GM13977 (cell line): ENCODE data around the gene LAMC3.

Source experiments
- DNase-seq: peaks from one replicate; pipeline ENCODE4 v3.0.0; 2012; ENCODE audit warnings: low spot score
- in situ Hi-C: fragments of 300-500 bp; cut with MboI; formaldehyde crosslinking; loops from one replicate; pipeline ENCODE4 v1.12.0; 2022; ENCODE audit warnings: low sequenced_read_pairs, low pct_unique_long_range_greater_than_20kb, mixed read lengths, inconsistent platforms; ENCODE audit not compliant: unreplicated experiment
- TF ChIP-seq, protein P1 (sequence below): IDR thresholded peaks from 2 replicates; pipeline ENCODE4 v1.5.1; 2012; ENCODE audit warnings: mild to moderate bottlenecking, control low read depth; ENCODE audit not compliant: insufficient read depth; ENCODE audit errors: extremely low read depth, missing control alignments

LAMC3 gene

DNA sequence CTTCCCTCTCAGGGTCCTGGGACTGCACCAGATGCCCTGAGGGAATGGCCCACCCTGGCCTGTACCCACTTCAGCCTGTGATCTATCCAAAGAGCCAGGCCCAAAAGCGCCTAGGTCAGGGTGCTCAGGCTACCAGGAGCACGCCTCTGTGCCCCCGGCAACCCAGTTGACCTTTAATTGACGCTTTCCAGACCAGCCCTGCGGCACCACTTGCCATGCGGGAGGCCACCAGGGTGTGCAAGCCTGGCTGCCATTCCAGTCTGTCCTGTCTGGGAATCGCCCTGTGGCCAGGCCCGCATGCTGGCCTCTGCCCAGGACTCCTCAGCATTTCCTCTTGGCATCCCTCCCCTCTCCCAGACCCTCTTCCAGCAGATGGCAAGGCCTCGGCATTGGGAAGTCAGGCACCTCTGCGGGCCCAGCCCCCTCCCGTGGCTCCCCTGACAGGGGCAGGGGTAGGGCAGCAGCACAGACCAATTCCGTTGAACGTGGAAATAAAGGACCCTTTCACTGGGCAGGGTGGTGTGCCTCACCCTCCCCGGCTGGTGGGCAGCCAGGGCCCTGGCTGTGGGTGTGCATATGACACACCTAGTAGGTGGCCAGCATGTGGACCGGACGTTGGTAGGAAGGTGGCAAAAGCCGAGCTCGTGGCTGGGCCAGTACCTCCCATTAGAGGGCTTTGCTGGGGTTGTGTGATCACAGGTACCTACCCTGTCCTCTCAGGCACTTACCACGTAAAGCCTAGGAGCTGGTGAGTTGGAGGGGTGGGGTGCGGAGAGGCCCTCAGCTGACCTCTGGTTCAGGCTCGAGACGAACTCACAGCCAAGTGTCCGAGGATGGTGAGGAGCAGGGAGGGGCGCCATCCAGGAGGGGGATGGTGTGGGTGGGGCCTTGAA, 83.8 kb downstream of the LAMC3 start:
- in situ Hi-C loops: no loop called here
- DNase-seq: no peak
- TF ChIP-seq, protein P1, sequence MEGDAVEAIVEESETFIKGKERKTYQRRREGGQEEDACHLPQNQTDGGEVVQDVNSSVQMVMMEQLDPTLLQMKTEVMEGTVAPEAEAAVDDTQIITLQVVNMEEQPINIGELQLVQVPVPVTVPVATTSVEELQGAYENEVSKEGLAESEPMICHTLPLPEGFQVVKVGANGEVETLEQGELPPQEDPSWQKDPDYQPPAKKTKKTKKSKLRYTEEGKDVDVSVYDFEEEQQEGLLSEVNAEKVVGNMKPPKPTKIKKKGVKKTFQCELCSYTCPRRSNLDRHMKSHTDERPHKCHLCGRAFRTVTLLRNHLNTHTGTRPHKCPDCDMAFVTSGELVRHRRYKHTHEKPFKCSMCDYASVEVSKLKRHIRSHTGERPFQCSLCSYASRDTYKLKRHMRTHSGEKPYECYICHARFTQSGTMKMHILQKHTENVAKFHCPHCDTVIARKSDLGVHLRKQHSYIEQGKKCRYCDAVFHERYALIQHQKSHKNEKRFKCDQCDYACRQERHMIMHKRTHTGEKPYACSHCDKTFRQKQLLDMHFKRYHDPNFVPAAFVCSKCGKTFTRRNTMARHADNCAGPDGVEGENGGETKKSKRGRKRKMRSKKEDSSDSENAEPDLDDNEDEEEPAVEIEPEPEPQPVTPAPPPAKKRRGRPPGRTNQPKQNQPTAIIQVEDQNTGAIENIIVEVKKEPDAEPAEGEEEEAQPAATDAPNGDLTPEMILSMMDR: no peak

DNA sequence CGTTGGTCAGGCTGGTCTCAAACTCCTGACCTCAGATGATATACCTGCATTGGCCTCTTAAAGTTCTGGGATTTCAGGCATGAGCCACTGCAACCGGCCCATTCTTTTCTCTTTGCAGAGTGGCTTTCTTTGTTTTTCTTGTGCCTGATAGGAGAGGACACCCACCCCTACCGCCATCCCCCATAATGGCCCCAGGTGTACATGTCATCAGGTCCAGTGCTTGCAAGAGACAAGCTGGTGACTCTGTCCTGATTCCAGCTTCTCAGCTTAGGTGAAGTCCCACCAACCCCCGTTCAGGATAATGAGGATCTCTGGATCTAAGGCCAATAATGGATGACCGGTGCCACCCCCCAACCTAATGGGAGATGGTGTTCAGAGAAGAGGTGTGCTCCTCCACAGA, 85.0 kb downstream of the LAMC3 start:
- TF ChIP-seq, protein P1: no peak
- in situ Hi-C loops: no loop called here
- DNase-seq: no peak

DNA sequence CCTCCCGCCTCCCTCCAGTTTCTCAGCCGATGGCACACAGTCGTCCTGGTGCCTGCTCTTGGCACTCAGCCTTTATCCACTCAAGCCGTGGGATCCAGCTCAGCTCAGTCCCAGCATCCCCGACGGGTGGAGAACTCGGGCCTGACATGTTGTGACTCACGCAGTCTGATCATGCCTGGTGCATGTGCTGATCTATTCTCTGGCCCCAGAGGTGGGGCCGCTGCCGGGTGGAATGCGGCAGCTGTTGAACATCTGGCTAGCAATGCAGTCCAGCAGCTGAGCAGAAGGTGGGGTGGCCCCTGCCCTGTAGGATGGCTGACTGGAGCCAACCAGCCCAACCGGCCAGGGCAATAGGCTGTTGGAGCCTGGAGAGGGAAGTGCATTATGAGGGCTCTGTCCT, 85.6 kb downstream of the LAMC3 start:
- in situ Hi-C loops: no loop called here
- TF ChIP-seq, protein P1: no peak
- DNase-seq: no peak

DNA sequence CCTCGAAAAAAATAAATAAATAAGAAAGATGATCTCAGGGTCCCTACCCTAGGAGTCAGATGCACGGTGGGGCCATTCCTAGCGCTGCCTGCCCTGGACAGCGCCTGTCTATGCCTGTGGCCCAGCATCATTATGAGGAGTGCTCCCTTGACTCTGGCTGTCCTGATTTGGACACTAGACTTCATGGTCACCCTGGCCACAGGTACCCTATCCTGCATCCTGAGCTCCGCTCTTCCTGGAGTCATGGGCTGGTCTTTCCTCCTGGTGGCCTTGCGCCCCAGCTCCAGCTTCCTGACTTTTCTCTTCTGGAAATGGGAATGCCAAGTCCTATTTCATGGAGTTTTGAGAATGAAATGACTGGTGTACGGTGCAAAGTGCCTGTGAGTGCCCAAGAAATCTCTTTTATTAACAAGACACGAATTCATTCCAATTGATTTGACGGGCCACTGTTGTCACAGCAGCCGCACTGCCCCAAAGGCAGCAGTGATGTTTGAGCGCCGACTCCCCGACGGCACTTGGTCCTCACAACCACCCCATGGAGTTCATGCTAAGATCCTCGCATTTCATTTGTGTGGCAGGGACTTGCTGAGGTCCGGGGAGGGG, 86.8 kb downstream of the LAMC3 start:
- in situ Hi-C loops: no loop called here
- TF ChIP-seq, protein P1: no peak
- DNase-seq: no peak

DNA sequence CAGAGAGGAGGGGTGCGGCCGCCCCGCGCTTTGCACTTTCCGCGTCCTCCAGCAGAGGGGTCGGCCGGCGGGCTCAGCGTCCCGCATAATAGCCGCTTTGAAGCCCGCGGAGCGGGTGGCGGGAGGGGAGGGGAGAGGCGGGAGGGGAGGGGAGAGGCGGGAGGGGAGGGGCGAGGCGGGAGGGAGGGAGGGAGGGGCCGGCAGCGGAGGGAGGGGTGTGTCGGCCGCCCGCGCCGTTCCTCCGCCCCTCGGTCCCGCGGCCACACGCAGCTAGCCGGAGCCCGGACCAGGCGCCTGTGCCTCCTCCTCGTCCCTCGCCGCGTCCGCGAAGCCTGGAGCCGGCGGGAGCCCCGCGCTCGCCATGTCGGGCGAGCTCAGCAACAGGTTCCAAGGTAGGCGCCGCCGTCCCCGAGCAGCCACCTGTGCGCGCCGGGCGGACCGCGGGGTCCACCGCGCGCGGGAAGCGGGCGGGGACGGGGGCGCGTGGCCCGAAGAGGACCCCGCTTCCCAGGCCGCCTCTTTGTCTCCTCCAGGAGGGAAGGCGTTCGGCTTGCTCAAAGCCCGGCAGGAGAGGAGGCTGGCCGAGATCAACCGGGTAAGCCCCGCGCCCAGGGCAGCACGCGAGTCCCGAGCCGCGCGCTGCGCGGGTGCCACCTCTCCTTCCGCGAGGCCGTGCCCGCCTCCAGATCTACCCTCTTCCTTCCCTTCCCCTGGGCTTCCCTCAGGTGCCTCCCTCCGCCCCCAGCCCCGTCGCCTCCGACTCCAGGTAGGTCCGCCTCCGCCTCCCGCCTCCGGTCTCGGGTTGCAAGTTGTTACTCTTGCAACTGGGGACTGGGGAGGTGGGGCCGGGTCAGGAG, 87.5 kb downstream of the LAMC3 start, which contains the start of gene AIF1L:
Gene AIF1L (plus strand): TSS at position 263 of the 857 bp plus-strand sequence. CDS start 99 bp downstream, at position 362.
- TF ChIP-seq, protein P1: no peak
- DNase-seq: peak; percentile 80
- in situ Hi-C loops: no loop called here

DNA sequence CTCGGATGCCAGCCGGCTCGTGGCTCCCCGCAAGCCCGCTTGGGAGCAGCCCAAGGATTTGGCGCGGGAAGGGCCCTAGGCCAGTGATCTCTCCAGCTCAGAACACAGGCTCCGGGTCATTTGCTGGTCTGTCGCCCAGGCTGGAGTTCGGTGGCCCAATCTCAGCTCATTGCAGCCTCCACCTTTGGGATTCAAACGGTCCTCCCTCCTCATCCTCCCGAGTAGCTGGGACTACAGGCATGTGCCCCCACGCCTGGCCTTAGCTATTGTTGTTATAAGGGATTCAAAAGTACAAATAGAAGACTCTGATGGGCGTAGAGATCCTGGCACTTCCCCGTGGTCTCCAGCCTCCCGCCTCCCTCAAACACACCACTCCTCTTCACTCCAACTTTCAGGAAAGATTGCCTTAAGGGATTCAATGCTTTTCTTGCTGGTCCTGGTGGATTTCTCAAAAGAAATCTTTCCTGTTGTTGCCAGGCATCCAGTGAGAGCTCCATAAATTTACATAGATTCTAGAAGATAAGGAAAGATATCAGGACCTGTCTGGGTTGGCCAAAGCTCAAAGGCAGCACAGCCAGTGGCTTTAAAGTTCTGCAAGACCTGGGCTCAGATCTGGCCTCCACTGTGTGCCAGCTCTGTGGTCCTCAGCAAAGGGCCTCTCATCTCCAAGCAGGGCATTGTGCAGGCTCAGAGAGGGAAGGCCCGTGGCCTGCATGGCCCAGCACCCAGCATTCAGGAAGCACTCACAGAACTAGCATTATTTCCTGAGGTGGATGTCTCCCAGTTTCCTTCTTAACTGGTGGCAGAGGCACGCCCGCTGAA, 88.4 kb downstream of the LAMC3 start:
- in situ Hi-C loops: no loop called here
- TF ChIP-seq, protein P1: no peak
- DNase-seq: no peak
